NCI-H1092 treated with DMSO at 0.1 percent for 48 hours (cell line): Measurements from ENCODE around the gene SLC25A19.

ENCODE experiments used
- DNase-seq: peaks from one replicate; lab custom pipeline; 2025; lab: John Stamatoyannopoulos, UW

SLC25A19 gene

DNA sequence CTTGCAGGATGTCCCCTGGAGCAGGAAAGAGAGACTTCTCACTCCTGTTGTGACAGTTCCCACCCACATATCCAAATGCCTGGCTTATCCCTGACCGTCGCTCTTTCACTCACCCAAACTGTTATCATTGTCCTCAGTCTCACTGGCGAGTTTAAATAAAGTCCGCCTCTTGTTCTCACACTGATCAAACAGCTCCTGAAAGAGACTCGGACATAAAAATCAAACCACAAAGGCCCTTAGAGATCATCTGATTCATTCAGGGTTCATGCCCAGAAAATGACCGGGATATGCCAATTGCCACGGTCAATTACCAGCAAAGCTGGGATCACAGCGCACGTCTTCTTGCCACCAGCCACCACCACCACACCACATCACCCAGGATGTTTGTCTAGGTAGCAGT is 47.7 kb downstream of the SLC25A19 start:
- no peak for DNase-seq

DNA sequence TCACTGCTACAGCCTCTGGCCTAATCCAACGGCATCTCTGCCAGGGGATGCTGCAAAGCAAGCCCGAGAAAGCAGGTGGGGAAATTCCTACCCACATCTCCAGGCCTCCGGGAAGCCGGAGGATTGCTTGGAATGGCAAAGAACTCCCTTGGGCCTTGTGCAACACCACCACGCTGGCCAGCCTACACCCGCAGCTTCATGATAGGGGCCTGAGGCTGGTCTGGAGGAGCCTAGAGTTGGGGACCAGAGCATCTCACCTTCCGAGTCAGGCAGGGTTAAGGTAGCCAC is 48.1 kb downstream of the SLC25A19 start:
- no peak for DNase-seq

DNA sequence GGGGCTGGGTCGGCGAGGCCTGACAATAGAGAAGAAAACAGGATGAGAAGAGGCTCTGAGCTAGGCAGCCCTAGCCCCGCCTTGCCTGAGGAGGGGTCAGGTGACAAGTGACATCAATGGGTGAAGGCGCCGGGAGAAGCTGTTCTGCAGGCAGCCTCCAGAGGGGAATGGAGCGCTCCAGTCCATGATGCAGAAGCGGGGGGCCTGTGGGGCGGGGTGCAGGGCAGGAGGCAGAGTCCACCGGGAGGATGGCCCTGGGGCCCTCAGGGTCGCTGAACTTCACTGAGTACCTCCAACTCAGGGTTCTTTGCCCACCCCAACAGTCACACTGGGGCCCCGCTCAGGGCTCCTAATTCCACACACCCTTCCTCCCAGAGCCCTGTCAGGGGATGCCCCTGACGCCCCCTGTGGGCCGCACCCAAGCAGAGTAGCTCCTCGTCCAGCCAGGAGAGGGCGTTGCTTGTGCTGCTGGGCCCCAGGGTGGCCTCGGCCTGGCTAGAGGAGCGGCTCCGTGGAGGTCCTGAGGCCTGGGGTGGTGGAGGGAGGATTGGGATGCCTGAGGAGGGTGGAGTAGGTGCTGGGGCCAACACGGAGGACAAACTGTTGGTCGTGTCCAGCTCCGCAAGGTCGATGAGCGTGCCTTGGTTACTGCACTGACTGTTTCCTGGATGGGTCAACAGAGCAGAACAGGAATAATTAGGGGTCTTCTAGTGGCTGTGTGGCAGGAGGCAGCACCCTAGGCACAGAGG is 48.7 kb downstream of the SLC25A19 start:
- DNase-seq, result peak; percentile 6

DNA sequence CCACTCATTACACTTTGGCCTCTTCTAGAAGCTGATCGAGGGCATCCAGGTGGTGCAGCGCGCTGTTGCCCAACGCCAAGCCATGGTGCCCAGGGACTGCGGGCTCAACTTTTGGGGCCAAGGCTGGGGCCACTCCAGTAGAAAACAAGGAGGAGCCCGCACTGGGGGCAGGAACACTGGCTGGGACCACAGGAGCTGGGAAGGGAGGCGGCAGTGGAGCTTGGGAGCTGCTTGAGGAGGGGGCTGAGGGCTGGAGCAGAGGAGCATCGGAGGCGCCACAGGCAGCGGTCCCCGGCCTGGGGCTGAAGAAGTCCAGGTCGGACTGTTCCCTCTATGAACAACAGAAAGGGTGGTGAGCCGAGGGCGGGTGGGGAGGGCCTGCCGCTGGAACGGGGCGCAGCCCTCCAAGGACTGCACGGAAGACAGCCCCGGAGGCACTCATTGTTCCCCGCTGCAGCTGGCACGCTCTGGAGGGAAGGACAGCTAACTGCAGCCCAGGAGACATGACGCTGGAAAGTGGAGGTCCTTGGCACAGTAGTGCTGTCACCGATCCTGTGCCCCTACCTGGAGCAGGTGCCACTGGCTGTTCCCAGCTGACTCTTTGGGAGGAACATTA is 49.3 kb downstream of the SLC25A19 start:
- no peak for DNase-seq

DNA sequence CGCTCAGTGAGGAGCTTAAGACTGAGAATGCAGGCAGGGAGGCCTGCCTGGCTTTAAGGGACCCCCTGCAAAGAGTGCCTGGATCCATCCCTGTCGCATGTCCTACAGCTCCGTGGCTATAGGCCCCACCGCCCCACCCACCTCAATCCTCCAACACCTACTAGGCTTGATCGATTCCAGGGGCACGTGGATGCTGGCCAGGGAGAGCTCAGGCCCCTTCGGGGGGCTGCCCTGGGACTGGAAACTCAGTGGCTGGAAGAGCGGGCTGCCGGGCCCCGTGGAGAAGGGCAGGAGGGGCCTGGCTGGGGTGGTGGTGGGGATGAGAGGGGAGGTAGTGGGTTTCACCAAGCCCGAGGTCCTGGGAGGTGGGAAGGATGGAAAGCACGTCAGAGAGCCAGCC is 50.0 kb downstream of the SLC25A19 start:
- DNase-seq, result no peak

DNA sequence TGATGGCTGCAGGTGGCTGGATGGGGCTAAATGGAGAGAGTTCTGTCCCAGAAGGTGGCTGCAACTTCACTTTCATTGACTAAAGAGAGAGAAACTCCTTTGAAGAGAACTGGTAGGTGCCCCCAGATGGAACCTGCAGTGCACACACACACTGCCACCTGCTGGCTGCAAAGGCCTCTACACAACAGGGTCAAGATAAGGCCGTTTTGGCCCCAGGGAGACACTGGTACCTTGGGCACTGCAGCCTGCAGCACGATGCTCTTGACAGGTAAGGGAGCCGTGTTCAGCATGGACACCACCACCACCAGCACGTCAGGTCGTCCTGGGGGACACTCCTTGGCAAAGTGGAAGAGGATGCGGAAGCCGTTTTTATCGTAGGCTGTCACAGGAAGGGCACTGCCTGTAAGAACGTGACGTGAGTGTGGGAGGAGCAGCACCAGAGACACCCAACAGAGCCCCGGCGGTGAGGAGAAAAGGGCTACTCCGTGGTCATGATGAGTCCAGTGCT is 50.5 kb downstream of the SLC25A19 start:
- peak; percentile 46 for DNase-seq

DNA sequence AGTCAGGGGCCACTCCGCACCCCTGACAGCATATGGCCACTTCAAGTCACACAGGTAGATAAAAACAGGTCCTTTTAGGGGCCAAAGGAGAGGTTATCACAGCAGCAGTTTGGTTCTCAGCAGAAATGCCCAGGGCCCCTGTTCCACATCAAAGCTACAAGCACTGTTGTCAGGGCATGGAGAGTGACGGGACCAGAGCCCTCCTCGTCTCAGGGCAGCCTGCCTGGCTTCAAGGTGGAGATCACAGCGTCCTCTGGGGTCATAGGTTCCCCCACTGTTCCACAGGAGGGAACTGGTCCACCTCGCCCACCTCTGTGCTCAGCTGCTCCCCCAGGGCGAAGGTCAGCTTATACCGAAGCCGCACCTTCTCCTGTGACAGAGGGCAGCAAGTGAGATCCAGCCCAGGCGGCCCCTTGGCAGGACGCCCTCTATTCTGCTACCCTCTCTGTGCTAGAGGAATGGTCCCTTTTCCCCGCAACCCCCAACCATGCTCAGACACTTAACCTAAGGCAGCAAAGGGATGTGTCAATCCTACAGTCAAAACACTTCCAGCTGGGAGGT is 51.1 kb downstream of the SLC25A19 start:
- no peak for DNase-seq

DNA sequence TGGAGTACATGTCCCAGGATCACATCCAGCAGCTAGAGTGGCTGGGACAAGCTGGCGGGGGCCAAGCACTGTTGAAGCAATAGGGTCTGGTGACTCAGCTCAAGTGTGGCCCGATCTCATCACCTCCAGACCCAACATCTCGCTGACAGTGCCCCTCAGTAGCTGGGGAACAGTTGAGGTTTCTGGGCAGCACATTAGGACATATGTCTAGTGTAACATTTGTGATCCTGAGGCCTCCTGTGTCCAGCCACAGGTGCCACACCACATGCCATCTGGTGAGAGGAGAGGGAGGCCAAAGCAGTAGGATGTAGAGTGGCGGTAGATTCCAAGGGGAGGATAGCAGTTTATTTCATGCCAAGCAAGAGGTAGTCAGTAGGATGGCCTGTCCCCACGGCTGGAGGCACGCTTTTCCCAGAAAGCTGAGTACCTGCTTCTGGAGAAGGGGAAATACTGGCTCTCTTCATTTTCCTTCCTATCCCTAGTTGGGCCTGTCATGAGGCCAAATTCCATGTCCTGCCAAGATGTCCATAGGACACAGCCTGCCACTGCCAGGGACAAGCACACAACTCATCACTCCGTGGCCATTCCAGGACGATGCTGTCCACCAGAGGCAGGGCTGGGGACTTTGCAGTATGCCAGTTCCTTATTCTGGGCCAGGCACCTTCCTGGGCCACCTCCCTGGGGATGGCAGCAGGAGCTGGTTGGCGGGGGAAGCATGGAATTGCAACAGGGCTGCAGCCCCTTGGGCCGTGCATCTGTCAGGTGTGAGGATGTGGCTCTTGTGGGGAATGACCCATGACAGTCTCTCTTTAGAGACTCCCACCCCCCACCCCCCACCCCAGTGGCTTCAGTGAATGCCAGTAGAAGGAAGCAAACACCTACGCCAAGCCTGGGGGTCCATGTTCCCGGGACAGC is 51.9 kb downstream of the SLC25A19 start:
- no peak for DNase-seq

DNA sequence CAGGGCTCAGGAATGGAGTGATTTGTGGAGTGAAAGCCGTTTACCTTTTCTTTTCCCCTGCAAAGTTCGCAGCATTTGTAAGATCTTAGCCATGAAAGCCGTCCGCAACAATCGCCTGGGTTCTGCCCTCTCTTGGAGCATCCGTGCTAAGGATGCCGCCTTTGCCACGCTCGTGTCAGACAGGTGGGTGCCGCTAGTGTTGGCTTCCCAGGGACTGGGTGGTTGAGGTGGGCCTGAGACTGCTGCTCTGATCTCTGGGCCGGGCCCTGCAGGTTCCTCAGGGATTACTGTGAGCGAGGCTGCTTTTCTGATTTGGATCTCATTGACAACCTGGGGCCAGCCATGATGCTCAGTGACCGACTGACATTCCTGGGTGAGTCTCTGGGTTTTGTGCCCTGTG is 56.4 kb downstream of the SLC25A19 start:
- DNase-seq, result no peak

DNA sequence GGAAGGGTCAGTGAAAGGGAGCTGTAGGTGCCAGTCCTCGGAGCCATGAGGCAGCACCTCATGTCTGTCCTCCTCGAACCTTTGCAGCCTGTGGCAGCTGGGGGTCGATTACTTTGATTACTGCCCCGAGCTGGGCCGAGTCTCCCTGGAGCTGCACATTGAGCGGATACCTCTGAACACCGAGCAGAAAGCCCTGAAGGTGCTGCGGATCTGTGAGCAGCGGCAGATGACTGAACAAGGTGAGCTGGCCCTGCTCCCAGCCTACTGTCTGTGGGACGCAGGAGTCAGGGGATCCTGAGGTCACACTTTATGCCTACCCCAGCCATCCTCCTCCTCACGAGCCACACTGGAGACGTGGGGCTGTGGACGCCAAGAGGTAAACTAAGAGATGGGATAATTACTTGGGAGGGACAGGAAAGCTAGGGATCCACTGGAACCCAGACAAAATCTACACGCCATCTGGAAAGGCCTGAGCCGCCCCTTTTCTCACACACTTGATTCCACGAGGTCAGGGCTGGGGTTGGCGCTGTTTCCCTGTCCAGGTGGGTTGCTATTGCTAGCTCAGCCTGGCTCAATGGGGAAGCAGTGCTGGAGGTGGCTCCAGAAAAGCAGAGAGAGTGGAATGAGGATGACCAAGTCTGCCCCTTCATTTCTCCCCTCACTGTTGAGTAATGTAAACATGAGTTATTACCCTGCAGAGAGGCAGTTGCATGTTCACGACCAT is 57.3 kb downstream of the SLC25A19 start:
- no peak for DNase-seq

DNA sequence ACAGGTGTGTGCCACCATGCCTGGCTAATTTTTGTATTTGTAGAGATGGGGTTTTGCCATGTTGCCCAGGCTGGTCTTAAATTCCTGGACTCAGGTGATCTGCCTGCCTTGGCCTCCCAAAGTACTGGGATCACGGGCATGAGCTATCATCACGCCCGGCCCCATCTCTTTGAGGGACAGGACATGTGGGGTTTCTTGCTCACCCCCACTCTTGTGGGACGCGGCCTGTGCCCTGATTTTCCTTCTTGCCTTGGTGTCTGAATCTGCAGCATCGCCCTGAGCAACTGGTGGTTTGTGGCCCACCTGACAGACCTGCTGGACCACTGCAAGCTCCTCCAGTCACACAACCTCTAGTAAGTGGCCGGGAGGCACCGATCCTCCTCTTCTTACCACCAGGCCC is 58.2 kb downstream of the SLC25A19 start:
- DNase-seq, result no peak

DNA sequence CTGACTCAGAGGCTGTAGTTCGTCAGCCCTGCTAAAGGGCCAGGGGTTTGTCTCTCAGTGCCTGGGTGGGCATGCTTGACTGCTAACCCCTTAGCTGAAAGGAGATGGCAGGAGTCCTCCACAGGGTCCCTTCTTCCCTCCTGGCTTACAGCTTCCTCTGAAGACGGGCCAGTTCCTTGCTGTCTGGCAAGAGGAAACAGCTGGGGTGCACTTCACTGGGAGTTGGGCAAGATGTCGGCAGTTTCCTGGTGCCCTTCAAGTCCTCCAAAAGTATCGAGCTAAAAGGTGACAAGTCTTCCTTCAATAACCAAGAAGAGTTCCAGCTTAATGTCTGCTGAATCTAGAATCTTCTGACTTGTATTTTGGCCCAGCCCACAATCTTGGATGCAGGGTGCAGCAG is 60.4 kb downstream of the SLC25A19 start:
- DNase-seq, result no peak

DNA sequence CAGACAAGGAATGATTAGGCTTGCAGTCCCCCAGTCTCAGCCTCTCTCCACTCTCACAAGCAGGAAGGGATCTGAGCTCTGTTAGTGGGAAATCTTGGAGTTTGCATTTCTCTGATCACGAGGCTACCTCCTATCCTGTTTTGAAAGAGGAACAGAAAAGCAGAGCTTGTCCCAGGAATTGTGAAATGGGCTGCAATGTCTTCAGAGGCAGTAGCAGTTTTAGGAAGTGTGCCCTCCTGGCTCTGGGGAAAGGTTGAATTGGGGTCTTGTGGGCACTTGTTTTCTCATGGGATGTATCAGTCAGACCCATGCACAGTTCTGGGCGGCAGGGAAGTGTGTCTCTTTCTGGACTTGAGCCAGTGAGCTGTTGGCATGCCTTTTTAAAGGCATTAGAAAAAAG is 60.9 kb downstream of the SLC25A19 start:
- DNase-seq, result no peak

DNA sequence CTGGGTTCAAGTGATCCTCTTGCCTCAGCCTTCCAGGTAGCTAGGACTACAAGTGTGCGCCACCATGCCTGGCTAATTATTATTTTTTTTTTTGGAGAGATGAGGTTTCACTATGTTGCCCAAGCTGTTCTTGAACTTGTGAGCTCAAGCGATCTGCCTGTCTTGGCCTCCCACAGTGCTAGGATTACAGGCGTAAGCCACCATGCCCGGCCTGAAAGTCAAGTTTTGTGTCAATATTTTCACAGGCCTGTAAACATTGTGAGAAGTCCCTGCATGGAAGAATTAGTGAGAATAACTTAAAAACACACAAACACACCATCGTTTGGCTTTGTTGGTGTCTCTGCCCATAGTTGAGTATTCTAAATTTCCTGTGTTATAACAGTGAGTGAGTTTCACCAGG is 61.5 kb downstream of the SLC25A19 start:
- DNase-seq, result no peak

DNA sequence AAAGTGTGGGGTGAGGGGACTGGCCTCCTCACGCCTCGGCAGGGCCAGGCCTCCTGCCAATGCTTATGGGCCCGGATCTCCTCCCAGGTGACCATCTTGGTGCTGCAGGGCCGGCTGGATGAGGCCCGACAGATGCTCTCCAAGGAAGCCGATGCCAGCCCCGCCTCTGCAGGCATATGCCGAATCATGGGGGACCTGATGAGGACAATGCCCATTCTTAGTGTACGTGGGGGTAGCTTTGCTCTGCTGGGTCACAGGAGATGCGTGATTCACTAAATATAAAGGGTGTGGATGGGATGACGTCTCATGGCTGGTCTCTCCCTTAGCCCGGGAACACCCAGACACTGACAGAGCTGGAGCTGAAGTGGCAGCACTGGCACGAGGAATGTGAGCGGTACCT is 64.2 kb downstream of the SLC25A19 start:
- DNase-seq, result no peak
